GM12873 (cell line): ENCODE data around the gene ERVK3-1.

Experiments
- CTCF ChIP-seq: IDR thresholded peaks from 2 replicates; pipeline ENCODE4 v1.5.1; 2012; ENCODE audit warnings: low read depth, mild to moderate bottlenecking, moderate library complexity, low read length, control low read depth; ENCODE audit not compliant: insufficient read depth; ENCODE audit errors: missing control alignments

Gene ERVK3-1

DNA sequence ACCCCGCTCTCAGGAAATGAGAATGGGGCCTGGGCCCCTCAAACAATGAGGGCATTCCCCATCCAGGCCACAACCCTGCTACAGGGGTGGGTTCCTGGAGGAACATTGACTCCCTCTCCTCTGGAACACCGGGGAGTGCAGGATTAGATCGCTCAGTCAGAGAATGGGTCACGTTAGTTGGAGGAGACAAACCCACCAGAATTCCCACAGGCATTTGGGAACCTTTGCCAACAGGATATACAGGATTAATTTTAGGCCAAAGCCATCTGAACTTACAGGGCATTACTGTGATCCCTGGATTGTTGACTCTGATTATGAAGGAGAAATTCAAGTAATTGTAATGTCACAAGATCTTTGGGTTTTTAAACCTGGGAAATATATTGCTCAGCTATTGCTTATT, 2.6 kb downstream of the ERVK3-1 start:
- TF ChIP-seq CTCF, result no peak

GRCh38 chr19:58310685-58311084, 5.5 kb downstream of the ERVK3-1 start:
- TF ChIP-seq CTCF, result peak; percentile 21

DNA sequence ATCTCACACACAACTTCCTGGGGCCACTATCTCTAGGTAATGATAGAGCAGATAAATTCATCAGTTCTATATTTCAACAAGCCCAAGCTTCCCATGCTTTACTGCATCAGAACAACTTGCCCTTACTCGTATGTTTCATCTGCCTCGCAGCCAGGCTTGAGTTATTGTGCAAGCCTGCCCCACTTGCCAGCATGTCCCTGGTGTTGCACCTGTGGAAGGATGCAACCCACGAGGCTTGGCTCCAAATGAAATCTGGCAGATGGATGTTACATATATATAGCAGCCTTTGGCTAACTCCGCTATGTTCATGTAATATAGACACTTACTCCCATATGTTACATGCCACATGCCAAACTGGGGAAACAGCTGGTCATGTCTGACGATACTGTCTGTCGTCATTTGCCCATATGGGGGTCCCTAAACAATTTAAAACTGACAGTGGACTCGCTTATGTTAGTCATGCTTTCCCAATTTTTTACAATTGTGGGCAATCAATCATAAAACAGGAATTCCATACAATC, 6.2 kb downstream of the ERVK3-1 start:
- TF ChIP-seq CTCF, result no peak

DNA sequence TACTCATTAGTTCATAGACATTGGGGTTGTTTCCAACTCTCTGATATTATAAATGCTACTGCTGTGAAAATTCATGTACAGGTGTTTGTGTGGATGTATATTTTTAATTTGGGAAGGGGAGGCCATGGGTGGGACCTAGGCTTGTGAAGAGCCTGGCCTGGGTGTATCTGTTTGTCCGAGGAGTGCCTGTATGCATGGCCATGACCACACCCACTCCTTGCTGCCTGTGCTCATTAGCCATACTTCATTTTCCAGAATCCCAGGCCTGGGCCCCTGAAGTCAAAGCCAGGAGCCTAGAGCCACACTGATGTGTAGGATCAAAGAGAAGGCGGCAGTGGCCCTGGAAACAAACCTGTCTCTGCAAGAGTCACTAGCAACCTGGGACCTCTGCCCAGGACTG, 10.4 kb downstream of the ERVK3-1 start:
- TF ChIP-seq CTCF, result no peak

DNA sequence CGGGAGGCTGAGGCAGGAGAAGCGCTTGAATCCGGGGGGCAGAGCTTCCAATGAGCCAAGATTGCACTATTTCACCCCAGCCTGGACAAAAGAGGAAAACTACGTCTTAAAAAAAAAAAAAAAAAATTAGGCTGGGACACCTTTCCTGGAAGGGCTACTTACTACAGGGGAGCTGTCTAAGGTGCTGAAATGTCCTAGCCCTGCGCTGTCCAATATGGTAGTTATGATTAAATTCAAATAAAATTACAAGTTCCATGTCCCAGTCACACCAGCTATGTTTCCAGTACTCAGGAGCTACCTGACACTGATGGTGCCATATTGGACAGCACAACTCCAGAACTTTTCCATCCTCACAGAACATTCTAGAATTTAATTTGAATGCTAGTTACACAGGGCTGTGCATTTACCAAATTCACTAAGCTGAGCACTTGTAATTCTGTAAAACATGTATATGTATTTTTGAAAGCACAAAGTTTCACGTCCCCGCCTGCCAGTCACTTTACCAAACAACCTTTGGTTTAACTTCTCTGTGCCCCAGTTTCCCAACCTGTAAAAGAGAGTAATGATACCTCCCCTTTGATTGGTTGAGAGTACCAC, 12.4 kb downstream of the ERVK3-1 start:
- TF ChIP-seq CTCF, result no peak

DNA sequence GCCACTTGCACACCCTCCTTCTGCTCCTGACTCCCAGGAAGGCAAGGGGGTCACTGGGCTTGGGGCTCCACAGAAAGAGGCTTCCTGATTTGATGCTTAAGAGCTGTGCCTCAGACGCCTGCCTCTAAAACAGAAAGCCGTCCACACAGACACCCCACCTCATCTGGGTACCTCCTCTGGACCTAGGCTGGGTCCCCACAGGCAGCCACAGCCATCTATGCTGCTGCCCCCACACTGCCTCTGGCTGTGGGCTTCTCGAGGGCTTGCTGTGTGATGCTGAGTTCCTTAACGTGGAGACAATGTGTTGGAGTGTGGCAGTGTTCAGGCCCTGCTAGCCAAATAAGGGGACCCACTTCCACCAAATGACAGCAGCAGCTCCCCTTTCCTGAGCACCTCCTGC, 13.1 kb downstream of the ERVK3-1 start:
- TF ChIP-seq CTCF, result no peak

DNA sequence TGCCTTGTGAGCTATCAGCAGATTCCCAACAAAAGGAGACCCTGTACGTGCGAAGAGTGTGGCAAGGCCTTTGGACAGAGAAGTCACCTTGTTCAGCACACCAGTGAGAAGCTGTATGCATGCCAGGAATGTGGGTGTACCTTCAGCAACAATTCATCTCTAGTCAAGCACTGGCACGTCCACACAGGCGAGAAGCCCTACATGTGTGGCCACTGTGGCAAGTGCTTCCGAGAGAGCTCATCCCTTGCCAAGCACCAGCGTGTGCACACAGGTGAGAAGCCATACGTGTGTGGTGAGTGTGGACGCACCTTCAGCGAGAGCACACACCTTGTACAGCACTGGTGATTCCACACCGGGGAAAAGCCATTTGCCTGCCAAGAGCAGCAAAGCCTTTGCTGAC, 14.1 kb downstream of the ERVK3-1 start:
- no peak for TF ChIP-seq CTCF
